ENCODE results near the gene INVS.
"Not testable (repeated sequence)": the region's sequence is repeated elsewhere in the genome, so short reads cannot be mapped to it uniquely, and the experiment has no call there.

Gene INVS

DNA sequence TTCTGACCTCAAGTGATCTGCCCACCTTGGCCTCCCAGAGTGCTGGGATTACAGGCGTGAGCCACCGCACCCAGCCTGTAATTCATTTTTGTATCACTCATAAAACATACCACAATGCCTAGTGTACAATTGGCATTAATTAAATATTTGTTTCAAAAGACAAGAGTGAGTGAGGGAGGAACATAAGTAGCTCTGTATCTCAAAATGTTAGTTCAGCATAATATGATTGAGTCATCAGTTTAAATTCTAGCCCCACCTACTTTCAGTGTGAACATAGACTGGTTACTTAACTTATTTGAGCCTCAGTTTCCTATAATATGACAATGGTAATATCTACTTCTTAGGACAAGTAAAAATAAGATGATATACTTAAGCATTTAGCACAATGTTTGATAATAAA is 26.9 kb downstream of the INVS start:
- no peak for DNase-seq

DNA sequence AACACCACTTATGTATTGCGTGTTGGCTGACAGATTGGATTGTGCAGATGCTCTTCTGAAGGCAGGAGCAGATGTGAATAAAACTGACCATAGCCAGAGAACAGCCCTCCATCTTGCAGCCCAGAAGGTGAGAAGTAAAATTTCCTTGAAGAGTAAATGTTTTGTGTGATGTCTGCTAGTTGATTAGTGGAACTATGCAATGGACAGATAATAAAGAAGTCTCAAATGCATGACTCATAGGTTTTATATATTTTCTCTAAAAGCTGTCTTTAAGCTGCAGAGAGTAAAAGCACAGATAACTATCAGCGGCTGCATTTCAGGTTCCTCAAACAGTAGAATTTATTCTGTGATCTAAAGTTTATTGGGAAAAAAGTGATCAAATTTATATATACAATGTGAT is 27.4 kb downstream of the INVS start:
- DNase-seq: no peak

DNA sequence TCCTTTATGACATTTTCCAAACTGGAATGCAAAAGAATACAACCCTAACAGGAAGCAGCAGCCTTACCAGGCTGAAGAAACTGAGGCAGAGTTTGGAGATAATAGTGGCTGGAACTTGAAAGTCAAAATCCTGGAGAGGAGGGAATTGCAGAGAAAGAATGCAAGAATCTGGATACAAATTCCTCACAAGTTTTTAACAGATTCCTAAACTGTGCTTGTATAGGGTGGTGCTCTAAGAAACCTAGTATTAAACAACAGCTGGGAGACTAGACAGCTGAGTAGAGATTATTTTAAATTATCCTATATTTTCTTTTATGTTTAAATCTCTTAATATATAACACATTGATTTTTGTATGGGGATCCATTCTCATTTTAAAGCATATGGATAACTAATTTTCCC is 30.7 kb downstream of the INVS start:
- DNase-seq: no peak

DNA sequence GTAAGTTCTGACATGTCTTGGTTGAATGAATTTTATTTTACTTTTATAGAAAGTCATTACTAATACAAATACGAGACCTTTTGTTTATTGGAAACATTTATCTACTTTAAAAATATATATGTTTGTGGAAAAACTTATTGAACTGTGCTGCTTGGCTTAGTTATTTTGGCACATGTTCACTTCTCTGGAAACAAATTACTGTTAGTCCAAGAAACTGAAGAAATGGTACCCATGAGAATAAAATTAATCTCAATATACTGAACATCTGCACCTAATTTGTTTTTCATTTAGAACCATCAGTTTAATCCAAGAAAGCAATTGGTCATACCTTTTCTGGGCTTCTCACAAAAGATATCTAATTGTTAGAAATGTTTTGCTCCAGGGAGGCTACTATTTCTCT is 32.2 kb downstream of the INVS start:
- DNase-seq: no peak

DNA sequence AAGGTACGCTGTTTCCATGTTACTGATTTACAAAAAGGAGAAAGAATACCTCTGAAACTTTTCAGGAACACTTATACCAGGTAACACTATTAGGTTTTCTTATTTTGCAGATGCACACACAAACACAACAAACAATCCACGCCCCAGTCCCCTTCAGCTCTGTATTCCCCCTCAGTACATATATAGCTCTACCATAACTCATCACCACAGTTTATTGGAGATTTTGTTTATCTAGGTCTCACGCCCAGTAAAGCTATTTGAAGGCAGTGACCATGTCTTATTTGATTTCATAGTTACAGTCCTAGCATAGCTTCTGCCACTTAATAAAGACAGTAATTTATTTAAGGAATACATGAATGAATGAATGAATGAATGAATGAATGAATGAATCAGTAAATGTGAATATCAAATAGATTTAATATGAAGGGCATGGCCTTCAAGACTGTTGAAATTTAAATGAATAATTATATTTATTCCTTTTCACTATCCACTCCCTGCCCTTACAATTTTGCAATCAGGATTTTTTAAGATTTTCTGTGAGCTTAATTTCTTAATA is 32.9 kb downstream of the INVS start:
- DNase-seq: no peak

DNA sequence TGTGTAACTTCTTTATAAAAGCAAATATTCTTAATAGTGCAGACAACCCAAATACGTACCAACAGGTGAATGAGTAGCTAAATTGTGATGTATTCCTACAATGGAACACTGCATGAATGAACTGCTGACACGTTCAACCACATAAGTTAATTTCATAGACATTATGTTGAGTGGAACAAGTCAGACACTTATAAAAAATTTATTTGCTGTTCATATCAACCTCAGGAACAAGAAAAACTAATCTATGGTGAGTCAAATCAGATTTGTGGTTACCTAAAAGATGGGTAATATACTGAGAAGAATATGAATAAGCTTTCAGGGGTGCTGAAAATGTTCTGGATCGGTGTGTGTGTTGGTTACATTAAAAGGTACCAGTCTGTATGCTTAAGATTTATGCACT is 35.7 kb downstream of the INVS start:
- no peak for DNase-seq

DNA sequence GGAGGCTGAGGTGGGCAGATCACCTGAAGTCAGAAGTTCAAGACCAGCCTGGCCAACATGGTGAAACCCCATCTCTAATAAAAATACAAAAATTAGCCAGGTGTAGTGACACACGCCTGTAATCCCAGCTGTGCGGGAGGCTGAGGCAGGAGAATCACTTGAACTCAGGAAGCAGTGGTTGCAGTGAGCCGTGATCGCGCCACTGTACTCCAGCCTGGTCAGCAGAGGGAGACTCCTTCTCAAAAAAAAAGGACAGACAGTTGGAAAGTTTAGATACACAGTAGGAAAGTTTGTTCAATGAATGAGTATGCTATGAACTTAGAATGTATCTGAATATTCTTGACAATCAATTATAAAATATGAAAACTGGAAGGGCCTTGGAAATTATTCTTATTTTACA is 37.8 kb downstream of the INVS start:
- not testable (repeated sequence) for DNase-seq

DNA sequence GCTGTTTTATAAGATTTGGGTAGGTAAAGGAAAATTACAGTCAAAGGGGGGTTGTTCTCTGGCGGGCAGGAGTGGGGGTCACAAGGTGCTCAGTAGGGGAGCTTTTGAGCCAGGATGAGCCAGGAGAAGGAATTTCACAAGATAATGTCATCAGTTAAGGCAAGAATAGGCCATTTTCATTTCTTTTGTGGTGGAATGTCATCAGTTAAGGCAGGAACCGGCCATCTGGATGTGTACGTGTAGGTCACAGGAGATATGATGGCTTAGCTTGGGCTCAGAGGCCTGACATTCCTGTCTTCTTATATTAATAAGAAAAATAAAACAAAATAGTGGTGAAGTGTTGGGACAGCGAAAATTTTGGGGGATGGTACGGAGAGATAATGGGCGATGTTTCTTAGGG is 41.3 kb downstream of the INVS start:
- not testable (repeated sequence) for DNase-seq

DNA sequence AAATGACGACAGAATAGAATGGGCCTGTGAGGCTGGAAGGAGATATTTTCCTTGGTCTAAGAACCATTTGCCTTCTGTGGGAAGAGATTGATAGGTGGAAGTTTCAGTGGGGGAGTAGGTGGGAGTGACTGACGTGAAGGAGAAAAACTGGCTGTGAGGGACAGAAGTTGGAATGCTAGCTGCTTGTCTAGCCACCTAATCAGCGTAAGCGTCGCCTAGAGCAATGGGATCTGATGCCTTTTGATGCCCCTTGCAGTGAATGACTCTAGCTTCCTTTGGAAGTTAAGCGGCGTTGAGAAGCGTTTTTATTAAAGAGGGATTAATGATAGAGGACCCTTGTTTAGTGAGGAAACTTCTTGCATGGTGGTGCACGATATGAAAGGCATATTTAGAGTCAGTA is 42.8 kb downstream of the INVS start:
- not testable (repeated sequence) for DNase-seq

DNA sequence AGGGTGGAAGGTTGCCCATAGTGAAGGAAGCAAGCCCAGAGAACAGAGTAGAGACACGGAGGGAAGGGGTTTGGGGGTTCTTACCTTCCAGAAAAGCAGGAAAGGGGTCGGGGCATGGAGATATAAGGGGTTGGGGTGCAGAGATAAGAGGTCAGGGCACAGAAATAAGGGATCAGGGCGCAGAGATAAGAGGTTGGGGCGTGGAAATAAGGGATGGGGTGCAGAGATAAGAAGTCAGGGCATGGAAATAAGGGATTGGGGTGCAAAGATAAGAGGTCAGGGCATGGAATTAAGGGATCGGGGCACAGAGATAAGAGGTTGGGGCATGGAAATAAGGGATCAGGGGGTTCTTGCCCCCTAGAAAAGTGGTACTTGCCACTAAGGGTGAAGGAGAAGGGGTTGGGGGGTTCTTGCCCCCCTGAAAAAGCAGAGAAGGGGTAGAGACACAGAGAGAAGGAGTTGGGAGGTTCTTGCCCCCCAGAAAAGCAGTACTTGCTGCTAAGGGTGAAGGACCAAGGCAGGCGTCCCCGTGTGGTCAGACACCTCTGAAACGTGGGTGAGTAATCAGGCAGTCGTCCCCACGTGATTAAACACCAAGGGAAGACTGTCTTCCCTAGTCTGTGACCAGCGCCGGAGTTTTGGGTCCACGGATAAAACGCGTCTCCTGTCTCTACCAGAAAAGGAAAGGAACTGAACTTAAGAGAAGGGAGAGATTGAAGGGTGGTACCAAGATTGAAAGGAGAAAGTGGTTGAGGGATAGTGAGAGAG is 46.3 kb downstream of the INVS start:
- DNase-seq: not testable (repeated sequence)

DNA sequence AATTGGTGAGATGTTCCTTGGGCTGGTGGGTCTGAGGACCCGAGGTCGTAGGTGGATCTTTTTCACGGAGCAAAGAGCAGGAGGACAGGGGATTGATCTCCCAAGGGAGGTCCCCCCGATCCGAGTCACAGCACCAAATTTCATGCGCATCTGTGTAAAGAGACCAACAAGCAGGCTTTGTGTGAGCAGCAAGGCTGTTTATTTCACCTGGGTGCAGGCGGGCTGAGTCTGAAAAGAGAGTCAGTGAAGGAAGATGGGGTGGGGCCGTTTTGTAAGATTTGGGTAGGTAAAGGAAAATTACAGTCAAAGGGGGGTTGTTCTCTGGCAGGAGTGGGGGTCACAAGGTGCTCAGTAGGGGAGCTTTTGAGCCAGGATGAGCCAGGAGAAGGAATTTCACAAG is 46.9 kb downstream of the INVS start:
- DNase-seq: not testable (repeated sequence)

DNA sequence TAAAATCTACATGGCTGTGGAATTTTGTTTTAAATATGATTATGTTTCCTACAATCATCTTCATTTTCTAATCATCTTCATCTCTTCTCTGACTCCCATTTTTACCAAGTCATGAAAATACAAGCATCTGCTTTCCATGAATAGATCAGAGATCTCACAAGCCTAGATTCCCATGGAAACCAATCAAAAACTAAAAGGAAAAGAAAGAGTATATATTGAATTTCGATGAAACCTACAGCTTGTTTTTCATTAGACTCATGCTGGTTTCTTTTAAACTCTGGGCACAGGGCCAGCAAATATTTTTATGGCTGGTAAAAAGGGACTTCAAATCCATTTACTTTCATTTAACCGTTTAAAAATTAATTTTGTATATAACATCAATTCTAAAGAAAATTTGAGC is 51.2 kb downstream of the INVS start:
- DNase-seq: no peak

DNA sequence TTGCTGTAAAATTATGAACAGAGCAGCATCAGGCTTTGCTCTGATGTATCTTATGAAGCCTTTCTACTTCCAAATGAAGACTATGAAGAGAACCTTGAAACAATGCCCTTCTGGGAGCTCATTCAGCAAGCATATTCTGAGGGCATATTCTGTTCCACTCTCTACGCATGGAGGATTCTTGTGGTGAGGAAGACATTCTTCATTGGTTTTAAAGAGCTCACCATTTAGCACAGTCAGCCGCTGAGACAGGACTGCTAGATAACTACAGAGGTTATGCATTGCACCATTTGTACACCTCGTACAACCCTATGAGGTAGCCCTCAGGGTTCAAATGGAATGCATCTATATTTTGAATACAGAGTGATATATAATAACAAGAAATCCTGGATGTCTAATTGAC is 61.0 kb downstream of the INVS start:
- DNase-seq: no peak

DNA sequence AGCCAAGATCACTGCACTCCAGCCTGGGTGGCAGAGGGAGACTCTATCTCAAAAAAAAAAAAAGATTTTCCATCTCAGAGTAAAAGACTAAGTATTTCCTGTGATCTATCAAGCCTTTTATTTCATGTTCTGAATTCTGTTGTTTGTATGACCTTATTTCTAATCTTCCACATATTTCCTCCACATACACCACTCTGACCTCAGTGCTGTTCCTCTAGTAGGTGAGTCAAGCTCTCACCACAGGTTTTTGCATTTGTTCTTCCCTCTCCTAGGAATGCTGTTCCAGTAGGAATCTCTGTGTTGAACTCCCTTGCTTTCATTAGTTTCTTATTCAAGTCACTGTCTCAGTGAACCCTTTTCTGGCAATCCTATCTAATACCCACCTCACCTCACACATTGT is 68.1 kb downstream of the INVS start:
- DNase-seq: no peak

DNA sequence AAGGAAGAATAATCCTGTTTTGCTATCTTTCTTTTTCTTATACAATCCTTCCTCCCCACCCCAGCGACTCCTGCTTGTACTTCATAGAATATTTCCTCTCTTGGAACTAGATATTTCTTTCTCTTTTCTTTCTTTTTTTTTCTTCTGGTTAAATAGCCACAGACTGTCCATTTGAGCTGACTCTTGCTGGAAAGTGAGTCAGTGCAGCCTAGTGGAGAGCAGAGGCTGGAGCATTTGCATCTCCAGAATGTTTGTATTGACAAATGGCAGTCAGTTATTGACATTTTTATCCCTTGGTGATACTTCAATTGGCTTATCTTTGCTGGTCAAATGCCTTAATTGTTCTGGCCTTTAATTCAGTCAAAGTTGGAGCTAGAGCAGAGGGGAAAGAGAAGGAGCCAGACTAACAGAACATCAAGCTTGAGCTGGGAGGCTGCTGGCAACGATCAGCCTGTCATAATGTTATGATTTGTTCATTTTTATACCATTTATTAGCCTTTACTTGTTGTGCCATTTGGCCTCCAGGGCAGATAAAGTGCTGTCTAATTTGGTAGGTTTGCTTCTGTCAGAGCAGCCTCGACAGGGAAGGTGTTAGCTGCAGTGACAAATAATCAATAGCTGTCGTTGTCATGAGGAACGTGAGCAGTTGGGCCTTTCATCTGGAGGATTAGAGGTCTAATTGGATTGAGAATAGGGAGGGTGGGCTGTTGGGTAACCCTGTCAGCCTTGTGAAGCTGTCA is 69.0 kb downstream of the INVS start:
- no peak for DNase-seq

DNA sequence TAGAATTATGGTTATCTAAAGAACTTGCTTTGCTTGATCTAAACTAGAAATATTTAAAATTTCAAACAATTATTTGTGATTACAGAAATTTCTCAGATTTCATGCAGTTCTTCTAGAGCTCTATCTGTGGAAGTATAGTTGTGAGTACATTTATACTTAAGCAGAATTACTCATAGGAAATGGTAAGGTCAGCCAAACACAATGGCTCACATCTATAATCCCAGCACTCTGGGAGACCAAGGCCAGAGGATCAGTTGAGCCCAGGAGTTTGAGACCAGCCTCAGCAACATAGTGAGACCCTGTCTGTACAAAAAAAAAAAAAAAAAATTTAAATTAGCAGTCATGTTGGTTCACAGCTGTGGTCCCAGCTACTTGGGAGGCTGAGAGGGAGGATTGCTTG is 71.0 kb downstream of the INVS start:
- DNase-seq: no peak

DNA sequence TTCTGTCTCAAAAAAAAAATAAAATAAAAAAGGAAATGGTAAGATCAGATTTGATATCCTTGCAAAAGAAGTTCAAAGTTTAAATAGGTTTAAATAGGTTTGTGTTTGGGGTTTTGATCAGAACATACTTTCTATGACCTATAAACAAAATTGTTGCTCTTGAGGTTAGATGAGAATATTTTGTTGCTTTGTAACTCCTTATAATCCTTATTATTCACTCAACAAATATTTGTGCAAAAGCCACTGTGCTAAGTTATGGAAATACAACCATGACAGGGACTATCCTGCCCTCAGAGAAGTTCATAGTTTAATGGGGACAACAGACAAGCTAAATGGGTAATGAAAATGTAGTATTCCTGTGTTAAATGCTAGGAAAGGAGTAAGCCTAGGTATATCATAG is 71.5 kb downstream of the INVS start:
- DNase-seq: no peak

DNA sequence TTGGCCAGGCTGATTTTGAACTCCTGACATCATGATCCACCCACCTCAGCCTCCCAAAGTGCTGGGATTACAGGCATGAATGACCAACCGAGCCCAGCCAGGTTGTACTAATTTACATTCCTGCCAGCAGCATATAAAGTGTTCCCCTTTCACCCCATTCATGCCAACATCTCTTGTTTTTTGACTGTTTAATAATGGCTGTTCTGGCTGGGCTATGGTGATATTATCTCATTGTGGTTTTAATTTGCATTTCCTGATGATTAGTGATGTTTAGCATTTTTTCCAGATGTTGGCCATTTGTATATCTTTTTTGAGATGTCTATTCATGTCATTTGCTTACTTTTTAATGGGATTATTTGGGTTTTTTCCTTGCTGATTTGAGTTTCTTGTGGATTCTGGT is 87.3 kb downstream of the INVS start:
- no peak for DNase-seq

DNA sequence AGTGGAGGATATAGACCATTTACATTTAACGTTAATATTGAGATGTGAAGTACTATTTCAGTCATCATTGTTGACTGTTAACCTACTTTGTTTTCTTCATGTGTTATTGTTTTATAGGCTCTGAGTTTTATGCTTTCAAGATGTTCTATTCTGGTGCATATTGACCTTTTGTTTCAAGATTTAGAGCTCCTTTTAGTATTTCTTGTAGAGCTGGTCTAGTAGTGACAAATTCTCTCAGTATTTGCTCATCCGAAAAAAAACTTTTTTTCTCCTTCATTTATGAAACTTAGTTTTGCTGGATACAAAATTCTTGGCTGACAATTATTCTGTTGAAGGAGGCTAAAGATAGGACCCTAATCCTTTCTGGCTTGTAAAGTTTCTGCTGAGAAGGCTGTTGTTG is 91.3 kb downstream of the INVS start:
- DNase-seq: no peak

DNA sequence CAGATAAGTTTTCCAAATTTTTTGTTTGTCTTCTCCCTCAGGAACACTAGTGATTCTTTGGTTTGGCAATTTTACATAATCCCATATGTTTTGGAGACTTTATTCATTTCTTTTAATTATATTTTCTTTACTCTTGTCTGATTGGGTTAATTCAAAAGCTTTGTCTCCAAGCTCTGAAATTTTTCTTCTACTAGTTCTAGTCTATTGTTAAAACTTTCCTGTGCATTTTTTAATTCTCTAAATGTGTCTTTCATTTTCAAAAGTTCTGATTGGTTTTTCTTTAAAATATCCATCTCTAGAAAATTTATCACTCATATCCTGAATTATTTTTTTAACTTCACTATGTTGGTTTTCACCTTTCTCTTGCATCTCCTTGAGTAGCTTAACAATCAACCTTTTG is 92.2 kb downstream of the INVS start:
- no peak for DNase-seq

DNA sequence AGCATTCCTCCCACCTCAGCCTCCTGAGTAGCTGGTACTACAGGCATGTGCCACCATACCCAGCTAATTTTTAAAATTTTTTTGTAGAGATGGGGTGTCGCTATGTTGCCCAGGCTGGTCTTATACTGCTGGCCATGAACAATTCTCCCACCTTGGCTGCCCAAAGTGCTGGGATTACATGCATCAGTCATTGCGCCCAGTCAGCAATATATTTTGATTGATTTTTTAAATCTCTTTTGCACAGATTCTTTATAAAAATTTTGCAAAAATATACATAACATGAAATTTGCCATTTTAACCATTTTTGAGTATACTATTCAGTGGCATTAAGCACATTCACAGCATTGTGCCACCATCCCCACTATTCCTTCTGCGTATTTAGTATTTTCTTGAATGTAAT is 94.0 kb downstream of the INVS start:
- no peak for DNase-seq

DNA sequence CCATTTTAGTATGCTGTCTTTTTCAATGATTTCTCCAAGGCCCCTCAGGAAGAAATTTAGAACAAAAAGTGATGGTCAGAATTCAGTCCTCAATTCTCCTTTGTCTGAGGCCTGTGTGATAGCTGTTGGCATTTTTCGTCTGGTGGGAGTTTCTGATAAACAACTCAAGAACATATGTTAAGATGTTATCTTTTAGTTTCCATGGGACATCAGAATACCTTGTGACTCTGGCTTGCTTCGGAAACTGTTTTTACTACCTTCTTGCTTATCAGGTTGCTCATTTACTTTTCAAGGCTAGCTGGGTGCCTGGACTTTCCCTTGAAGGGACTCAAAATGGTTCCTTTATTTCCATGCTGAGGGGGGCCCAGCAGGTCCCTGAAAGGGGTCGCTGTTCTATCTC is 97.2 kb downstream of the INVS start:
- DNase-seq: no peak

DNA sequence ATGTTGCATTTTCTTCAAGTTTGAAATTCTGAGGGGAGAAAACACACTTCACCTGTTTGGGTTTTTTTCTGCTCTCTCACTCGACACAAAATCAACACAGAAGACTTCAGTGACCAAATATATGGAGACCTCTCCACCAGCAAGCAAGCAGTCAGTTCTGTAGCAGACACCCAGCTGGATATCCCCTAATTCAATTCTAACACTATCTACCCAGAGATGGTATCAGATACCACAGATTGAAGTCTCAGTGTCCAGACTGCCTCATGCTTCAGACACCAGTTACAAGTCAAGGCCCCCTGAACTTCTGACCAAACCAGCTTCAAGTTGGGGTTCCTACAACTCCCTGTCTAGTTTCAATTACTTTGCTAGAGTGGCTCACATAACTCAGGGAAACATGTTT is 97.8 kb downstream of the INVS start:
- DNase-seq: no peak

DNA sequence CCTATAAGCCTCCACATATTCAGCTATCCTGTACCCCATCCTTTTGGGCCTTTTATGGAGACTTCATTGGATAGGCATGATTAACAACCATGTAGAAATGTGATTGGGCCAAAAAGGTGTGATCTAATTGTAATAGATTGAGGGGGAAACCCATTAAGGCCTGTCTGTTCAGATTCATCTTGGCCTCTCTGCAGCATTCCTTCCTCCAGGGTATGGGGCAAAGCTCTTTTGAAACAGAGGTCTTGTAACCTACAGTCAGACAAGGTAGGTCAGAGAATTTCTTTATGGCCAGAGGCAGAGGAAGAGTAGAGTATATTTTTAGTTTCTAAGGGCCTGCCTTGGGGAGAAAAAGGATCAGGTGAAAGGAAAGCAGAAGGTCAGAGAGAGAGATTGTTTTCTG is 98.5 kb downstream of the INVS start:
- no peak for DNase-seq

DNA sequence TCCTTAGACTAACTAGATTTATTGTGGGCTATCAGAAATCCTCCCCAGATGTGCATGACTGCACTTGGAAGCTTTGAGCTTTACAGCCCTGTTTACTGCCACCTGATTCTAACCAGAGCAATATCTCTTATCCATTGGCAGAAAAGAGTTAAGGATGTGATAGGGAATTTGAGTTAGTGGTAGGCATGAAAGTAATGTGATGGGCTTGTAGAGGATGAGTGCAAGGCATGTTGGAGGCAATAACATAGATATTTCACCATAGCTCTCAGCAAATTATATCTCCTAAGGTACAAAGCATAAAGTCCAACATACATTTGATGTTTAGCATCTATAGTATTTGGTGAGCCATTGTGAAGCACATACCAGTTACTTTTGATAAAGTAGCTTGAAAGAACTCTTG is 103.8 kb downstream of the INVS start:
- DNase-seq: no peak
